Lung (tissue), 12 donors: Measurements from ENCODE around the gene FKBP8. TPM values are rescaled to one million over a fixed set of nuclear protein-coding genes. Genes with fewer than 3 reads are reported as not detected.

Experiments used
- ATAC-seq: fragments of 200-7000 bp; cut with Tn5 transposase; one replicate; pipeline ENCODE4 v1.9.1; 2020; ENCODE audit warnings: moderate number of reproducible peaks; ENCODE audit not compliant: insufficient read depth, low FRiP score
- DNase-seq, 3 donors: peaks; one replicate each; pipeline ENCODE4 v3.0.0-alpha.2; 2013 to 2017
- H3K27ac ChIP-seq, 2 donors: one replicate each; pipeline ENCODE4 v1.5.1; 2013; ENCODE audit warnings: mild to moderate bottlenecking in 2 of 2, moderate library complexity in 2 of 2, control low read depth in 1 of 2, inconsistent platforms in 1 of 2, low read depth in 1 of 2, low read length in 1 of 2
- H3K27me3 ChIP-seq, 3 donors: one replicate each; pipeline ENCODE4 v1.5.1; 2013; ENCODE audit warnings: low read length in 2 of 3; ENCODE audit not compliant: control insufficient read depth in 3 of 3, insufficient read depth in 3 of 3
- H3K36me3 ChIP-seq, 4 donors: one replicate each; pipeline ENCODE4 v1.5.1; 2013; ENCODE audit warnings: low read length in 4 of 4, mild to moderate bottlenecking in 1 of 4, moderate library complexity in 1 of 4; ENCODE audit not compliant: control insufficient read depth in 4 of 4, insufficient read depth in 4 of 4
- H3K4me1 ChIP-seq, 5 donors: one replicate each; pipeline ENCODE4 v1.5.1; 2013; ENCODE audit warnings: low read length in 5 of 5, mild to moderate bottlenecking in 2 of 5, moderate library complexity in 1 of 5; ENCODE audit not compliant: control insufficient read depth in 5 of 5, insufficient read depth in 5 of 5
- H3K4me3 ChIP-seq: one replicate; pipeline ENCODE4 v1.5.1; 2013; ENCODE audit warnings: mild to moderate bottlenecking, control low read depth, moderate library complexity
- H3K9ac ChIP-seq, 2 donors: one replicate each; pipeline ENCODE4 v1.5.1; 2013; ENCODE audit warnings: low read length in 2 of 2, control low read depth in 1 of 2; ENCODE audit not compliant: insufficient read depth in 1 of 2
- H3K9me3 ChIP-seq, 4 donors: one replicate each; pipeline ENCODE4 v1.5.1; 2013; ENCODE audit warnings: low read length in 3 of 4, mild to moderate bottlenecking in 1 of 4, moderate library complexity in 1 of 4; ENCODE audit not compliant: control insufficient read depth in 4 of 4, insufficient read depth in 3 of 4
- CTCF ChIP-seq: IDR thresholded peaks from 2 replicates; pipeline ENCODE4 v1.5.1; 2012; ENCODE audit warnings: mild to moderate bottlenecking; ENCODE audit errors: control extremely low read depth, extremely low read depth
- WGBS, 2 donors: extraction: QIAGEN DNeasy Blood & Tissue Kit; methylation state at CpG; one replicate each; pipeline ENCODE4 v1.1.7; 2013; 5-methylcytosine and 5-hydroxymethylcytosine counted together
- polyA plus RNA-seq, 2 donors: library from polyadenylated mRNA; stranded (reverse); fragments of 200-250 nt; gene quantifications; one replicate each; pipeline ENCODE4 v1.2.1, GENCODE V29; 2013
- total RNA-seq, 2 donors: library from RNA; depleted of rRNA in 1 of 2; stranded (reverse); fragments of >200 nt in 1 of 2; gene quantifications; one replicate each; pipeline ENCODE4 v1.2.1, GENCODE V29; 2014 to 2021
- donor health status: control.
- donor health status: control.
- donor health status: Bipolar disorder and iron deficiency.
- donor health status: healthy.
- donor health status: DM: yes; HTN: yes; CAD: no.

Gene FKBP8
- total and polyA plus RNA-seq, 4 donors = 168 to 357 (median 230) TPM

- H3K4me1 ChIP-seq = peaks cover 0 to 28% (median 11%) of the 10 kb centered on the region in 5 donors
- H3K9ac ChIP-seq = peak overlapping the region in 1 of 2 donors; percentile 59
- H3K4me3 ChIP-seq = no peak overlapping the region
- 76 to 78% methylated on average over 40 of the region's 40 CpGs for WGBS, 2 donors
- no peak for TF ChIP-seq CTCF
- peaks cover 0 to 8% (median 7%) of the 10 kb centered on the region in 3 donors for H3K27me3 ChIP-seq
- H3K27ac ChIP-seq = no peak overlapping the region
- ATAC-seq (no peak), DNase-seq (peak; percentile 83 to 88 (median 84))
- H3K36me3 ChIP-seq = peaks cover 0 to 7% (median 5%) of the 10 kb centered on the region in 4 donors
- H3K9me3 ChIP-seq = no peaks in the 10 kb centered on the region
Measured at GRCh38 chr19:18590273-18591272, 47.2 kb upstream of the FKBP8 start.

- no peak overlapping the region for H3K9ac ChIP-seq
- H3K27ac ChIP-seq = peak overlapping the region; percentile 55 to 88
- DNase-seq = peak; percentile 85 to 87 (median 87)
- peaks cover 0 to under 1% (median under 1%) of the 10 kb centered on the region in 3 donors for H3K27me3 ChIP-seq
- peaks cover 0 to 7% (median 5%) of the 10 kb centered on the region in 4 donors for H3K36me3 ChIP-seq
- peak overlapping the region; percentile 64 for H3K4me3 ChIP-seq
- WGBS, 2 donors = 12 to 21% methylated on average over 43 to 52 of the region's 52 CpGs
- H3K4me1 ChIP-seq = peaks cover 0 to 21% (median 7%) of the 10 kb centered on the region in 5 donors
- ATAC-seq = peak; percentile 44
- no peak for TF ChIP-seq CTCF
- no peaks in the 10 kb centered on the region for H3K9me3 ChIP-seq
Measured at GRCh38 chr19:18589380-18590272, 46.3 kb upstream of the FKBP8 start.

GRCh38 chr19:18588611-18589379 lies 45.4 kb upstream of the FKBP8 start, which contains the start of gene REX1BD:
TSS of gene REX1BD (plus strand) at chr19:18588798. CDS start at chr19:18588802, 4 bp downstream.
- ATAC-seq (peak; percentile 93), DNase-seq (peak; percentile 91 to 93 (median 92))
- WGBS, 2 donors = 0 to 1% methylated on average over 61 to 72 of the region's 72 CpGs
- no peaks in the 10 kb centered on the region for H3K27me3 ChIP-seq
- H3K9me3 ChIP-seq = no peaks in the 10 kb centered on the region
- peak within 1 kb of the TSS; percentile 64 for H3K4me3 ChIP-seq
- TF ChIP-seq CTCF = peak; percentile 62
- H3K9ac ChIP-seq = peak within 1 kb of the TSS in 1 of 2 donors; percentile 33
- H3K27ac ChIP-seq = peak within 1 kb of the TSS; percentile 55 to 88
- H3K36me3 ChIP-seq = peaks cover 0 to 7% (median 5%) of the 10 kb centered on the region in 4 donors
- H3K4me1 ChIP-seq = peaks cover 0 to 18% (median 6%) of the 10 kb centered on the region in 5 donors
